HepG2 (cell line): ENCODE measurements around the gene IQUB. TPM values are rescaled to one million over a fixed set of nuclear protein-coding genes. Genes with fewer than 3 reads are reported as not detected.

Source experiments
- ATAC-seq: fragments of 200-7000 bp; cut with Tn5 transposase; 3 replicates; pipeline ENCODE4 v1.9.1; 2020; ENCODE audit warnings: mild to moderate bottlenecking, moderate library complexity
- BruUV-seq: library from RNA; stranded (reverse); fragments of 400-500 nt; replicated peaks from 2 replicates; lab custom pipeline; 2021; lab: Mats Ljungman, UMichigan
- CTCF ChIA-PET: fragments of 300-600 bp; formaldehyde crosslinking; extraction: SDS; loops from one replicate; lab custom pipeline; 2021; ENCODE audit warnings: low total read pairs, inconsistent platforms, low intra/inter-chr PET ratio; lab: Yijun Ruan, JAX
- POLR2A ChIA-PET: fragments of 350-600 bp; sonication (Branson Sonifier 250); formaldehyde crosslinking; loops from one replicate; lab custom pipeline; 2020; ENCODE audit warnings: antibody characterized with exemption, inconsistent platforms; lab: Yijun Ruan, JAX
- DNase-seq: peaks from one replicate; pipeline ENCODE4 v3.0.0-alpha.2; 2015; ENCODE audit warnings: low spot score
- FAIRE-seq: peaks from 3 replicates; lab custom pipeline; 2011; peaks lifted over from hg19 to GRCh38; lab: Jason Lieb, UNC
- H2AFZ ChIP-seq: one replicate; pipeline ENCODE4 v1.6.1; 2011; ENCODE audit warnings: low read length, inconsistent platforms
- H3K27ac ChIP-seq: fragments of 300-600 bp; 3 replicates; pipeline ENCODE4 v1.8.0; 2011; ENCODE audit warnings: mixed run types, mild to moderate bottlenecking, mixed read lengths, low read length, inconsistent platforms; ENCODE audit not compliant: insufficient read depth; ENCODE audit errors: extremely low read length
- H3K27me3 ChIP-seq, 2 experiments: fragments of 200-600 bp in 1 of 2; 2 replicates in 1 of 2; 3 replicates in 1 of 2; pipeline versions ENCODE4 v1.6.0 to v1.8.0; 2011; ENCODE audit warnings: low read length in 2 of 2, mild to moderate bottlenecking in 2 of 2, moderate library complexity in 2 of 2, inconsistent platforms in 1 of 2; ENCODE audit not compliant: insufficient read depth in 2 of 2, control insufficient read depth in 1 of 2
- H3K36me3 ChIP-seq, 2 experiments: fragments of 200-600 bp in 1 of 2; replicated peaks in 1 of 2; 2 replicates in 1 of 2; 3 replicates in 1 of 2; pipeline versions ENCODE4 v1.5.1 to v1.8.0; 2011; ENCODE audit warnings: low read length in 2 of 2, inconsistent platforms in 1 of 2; ENCODE audit not compliant: insufficient read depth in 2 of 2, control insufficient read depth in 1 of 2
- H3K4me1 ChIP-seq: 2 replicates; pipeline ENCODE4 v1.5.1; 2012; ENCODE audit warnings: low read length, inconsistent platforms; ENCODE audit not compliant: insufficient read depth
- H3K4me2 ChIP-seq: 2 replicates; pipeline ENCODE4 v1.6.0; 2011; ENCODE audit warnings: low read depth, low read length, inconsistent platforms
- H3K4me3 ChIP-seq, 3 experiments: fragments of 200-600 bp in 1 of 3; sonication (generic), shearing (Covaris generic) in 1 of 3; replicated peaks in 1 of 3; 2 replicates each; pipeline ENCODE4 v1.5.1; 2011 to 2016; ENCODE audit warnings: low read length in 3 of 3, inconsistent platforms in 2 of 3, low read depth in 2 of 3, mild to moderate bottlenecking in 2 of 3, control low read depth in 1 of 3, mixed read lengths in 1 of 3; ENCODE audit not compliant: insufficient read depth in 1 of 3
- H3K79me2 ChIP-seq: one replicate; pipeline ENCODE4 v1.6.1; 2011; ENCODE audit warnings: low read length, inconsistent platforms; ENCODE audit not compliant: insufficient read depth
- H3K9ac ChIP-seq: 2 replicates; pipeline ENCODE4 v1.6.0; 2011; ENCODE audit warnings: mild to moderate bottlenecking, low read depth, low read length, inconsistent platforms; ENCODE audit not compliant: insufficient read depth
- H3K9me3 ChIP-seq: 2 replicates; pipeline ENCODE4 v1.5.1; 2012; ENCODE audit warnings: mild to moderate bottlenecking, low read length
- H4K20me1 ChIP-seq: 2 replicates; pipeline ENCODE4 v1.6.0; 2011; ENCODE audit warnings: inconsistent platforms, mild to moderate bottlenecking, low read length, moderate library complexity; ENCODE audit not compliant: insufficient read depth
- ATF7 ChIP-seq, 2 experiments: fragments of 450-650 bp in 1 of 2; sonication (generic) in 1 of 2; formaldehyde crosslinking in 1 of 2; IDR thresholded peaks; 2 replicates each; pipeline versions ENCODE4 v1.4.0 to v1.6.1; 2016 to 2020; ENCODE audit warnings: antibody characterized with exemption in 1 of 2, mild to moderate bottlenecking in 1 of 2, missing genetic modification reagents in 1 of 2
- CREB1 ChIP-seq, 2 experiments: fragments of 450-650 bp in 1 of 2; IDR thresholded peaks; 2 replicates each; pipeline ENCODE4 v1.6.1; 2016 to 2017; ENCODE audit warnings: control low read depth in 1 of 2, mild to moderate bottlenecking in 1 of 2, missing compliant biosample characterization in 1 of 2, missing genetic modification characterization in 1 of 2
- HNRNPH1 ChIP-seq: fragments of 200-400 bp; formaldehyde crosslinking; optimal IDR thresholded peaks from 2 replicates; pipeline ENCODE3; 2017; ENCODE audit warnings: mild to moderate bottlenecking, low read depth, low read length
- TCF7L2 ChIP-seq: IDR thresholded peaks from 2 replicates; pipeline ENCODE4 v1.6.1; 2011; ENCODE audit warnings: mild to moderate bottlenecking, low read depth, low read length, moderate library complexity
- YEATS2 ChIP-seq: sonication (generic); formaldehyde crosslinking; IDR thresholded peaks from 2 replicates; pipeline ENCODE4 v1.4.0; 2020; ENCODE audit warnings: missing genetic modification reagents, borderline replicate concordance
- ZNF703 ChIP-seq: sonication (generic); formaldehyde crosslinking; IDR thresholded peaks from 2 replicates; pipeline ENCODE4 v1.5.1; 2020; ENCODE audit warnings: missing genetic modification reagents, mild to moderate bottlenecking, moderate library complexity, borderline replicate concordance
- ZNF766 ChIP-seq: sonication (generic); formaldehyde crosslinking; IDR thresholded peaks from 2 replicates; pipeline ENCODE4 v1.5.0; 2020; ENCODE audit warnings: missing genetic modification reagents, borderline replicate concordance
- WGBS: methylation state at CpG from one replicate; pipeline ENCODE4 v1.1.6; 2017; ENCODE audit warnings: low lambda C conversion rate; 5-methylcytosine and 5-hydroxymethylcytosine counted together
- in situ Hi-C: cut with HindIII; loops from 2 replicates; pipeline ENCODE4 v1.10.0; 2017; ENCODE audit warnings: low pct_unique_long_range_greater_than_20kb; ENCODE audit not compliant: extremely low pct_ligation_motif_present
- intact Hi-C: fragments of 100-400 bp; cut with micrococcal nuclease; formaldehyde crosslinking; loops from one replicate; pipeline ENCODE4 v1.10.0; 2022; ENCODE audit not compliant: unreplicated experiment
- polyA plus RNA-seq, 8 experiments: library from polyadenylated mRNA; depleted of rRNA in 3 of 8; stranded (reverse) in 7 of 8; unstranded in 1 of 8; fragments of >200 nt; fragmentation: Illumina TruSeq in 4 of 8; extraction: Trizol in 4 of 8; gene quantifications; 2 replicates each; pipeline versions ENCODE4 v1.2.1 to v1.2.3, GENCODE V29; 2011 to 2016; ENCODE audit warnings: low read depth in 4 of 8, missing spikeins in 1 of 8, mixed read lengths in 1 of 8; ENCODE audit not compliant: insufficient read depth in 1 of 8
- total RNA-seq, 5 experiments: library from RNA; depleted of rRNA; stranded (reverse); fragments of >200 nt; fragmentation: Illumina TruSeq; extraction: Trizol; gene quantifications; 2 replicates each; pipeline ENCODE4 v1.2.3, GENCODE V29; 2016; ENCODE audit warnings: low read depth in 1 of 5

The IQUB gene
- total and polyA plus RNA-seq, 2 of the 13 experiments (the other 11 are each of a cell fraction or from before 2014, with no cell fraction given), result 0.07 TPM; not detected in 1

DNA sequence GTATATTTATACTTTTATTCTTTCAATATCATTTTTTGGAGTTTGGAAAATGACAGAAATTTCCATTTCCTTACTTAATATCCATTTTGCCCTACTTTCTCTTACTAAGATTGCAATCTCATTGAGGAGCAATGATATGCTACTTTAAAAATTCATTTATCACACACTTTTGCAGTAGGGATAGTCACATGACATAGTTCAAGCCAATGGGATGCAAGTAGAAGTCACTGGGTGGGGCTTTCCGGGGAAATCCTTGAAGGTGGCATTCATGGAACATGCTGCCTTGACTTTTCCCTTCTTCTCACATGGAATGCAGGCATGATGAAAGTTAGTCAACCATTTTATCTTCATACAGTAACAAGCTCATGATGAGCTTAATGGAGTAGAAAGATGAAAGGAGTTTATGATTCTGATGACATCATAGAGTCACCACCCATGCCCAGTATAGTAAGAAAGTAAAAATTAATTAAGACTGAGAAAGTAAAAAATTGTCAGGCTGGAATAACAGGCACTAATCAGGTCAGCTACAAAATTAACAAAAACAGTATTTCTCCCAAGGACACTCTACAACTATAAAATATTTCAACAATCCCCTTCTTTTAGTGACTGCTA is 33.4 kb downstream of the IQUB start:
- Histone ChIP-seq H3K27me3 (no peaks in the 10 kb centered on the region), H3K79me2 (no peaks in the 10 kb centered on the region), H4K20me1 (no peaks in the 10 kb centered on the region), H3K4me1 (no peaks in the 10 kb centered on the region), H3K27ac (no peak overlapping the region), H3K9me3 (peaks cover 9% of the 10 kb centered on the region; the same call in 1 of the 2 replicates), H3K4me2 (no peak overlapping the region), H3K36me3 (no peaks in the 10 kb centered on the region), H3K4me3 (no peak overlapping the region), H3K9ac (no peak overlapping the region), H2AFZ (no peak overlapping the region)
- intact Hi-C loops, result no loop called here
- no peak for DNase-seq
- POLR2A ChIA-PET, result no interaction called here
- no peak for FAIRE-seq
- TF ChIP-seq TCF7L2 (no peak), ZNF703 (CRISPR knock-in tag) (no peak), YEATS2 (no peak), ZNF766 (CRISPR knock-in tag) (no peak), CREB1 (IDR thresholded peaks at IDR 0.05) (peak; percentile 40; the same call in 1 of the 2 replicates), CREB1 (CRISPR knock-in tag; IDR thresholded peaks at IDR 0.05) (no peak), HNRNPH1 (no peak), ATF7 (IDR thresholded peaks at IDR 0.05) (peak; percentile 77), ATF7 (CRISPR knock-in tag; IDR thresholded peaks at IDR 0.05) (no peak)
- CTCF ChIA-PET, result no interaction called here
- WGBS, result 0% methylated on average over 1 of the region's 1 CpG
- in situ Hi-C loops, result no loop called here
- no TSS peak for BruUV-seq
- ATAC-seq, result no peak
